Mucosa of descending colon (tissue), 3 donors: ENCODE measurements around the gene ADCY9. TPM values are rescaled to one million over a fixed set of nuclear protein-coding genes. Genes with fewer than 3 reads are reported as not detected.

Experiments
- ATAC-seq: fragments of 200-7000 bp; cut with Tn5 transposase; one replicate; pipeline ENCODE4 v1.9.1; 2020; ENCODE audit warnings: mild to moderate bottlenecking, moderate library complexity
- DNase-seq, 3 donors: peaks; one replicate each; pipeline ENCODE4 v3.0.0-alpha.2; 2020
- H3K36me3 ChIP-seq: fragments of 200-600 bp; one replicate; pipeline ENCODE4 v1.8.0; 2021; ENCODE audit warnings: low read depth, mild to moderate bottlenecking
- H3K4me1 ChIP-seq: fragments of 200-600 bp; one replicate; pipeline ENCODE4 v1.8.0; 2021; ENCODE audit warnings: low read depth, mild to moderate bottlenecking
- H3K4me3 ChIP-seq: fragments of 200-600 bp; one replicate; pipeline ENCODE4 v1.8.0; 2021; ENCODE audit warnings: mild to moderate bottlenecking
- H3K9me3 ChIP-seq: fragments of 200-600 bp; one replicate; pipeline ENCODE4 v1.8.0; 2021; ENCODE audit warnings: mild to moderate bottlenecking
- intact Hi-C, 2 donors: fragments of 100-400 bp; cut with DNase I in 1 of 2; cut with micrococcal nuclease in 1 of 2; formaldehyde crosslinking; loops; one replicate each; pipeline versions ENCODE4 v1.11.0 to v1.11.1; 2022; cut with DNase I, micrococcal nuclease
- total RNA-seq, 3 donors: library from RNA; stranded (reverse); fragmentation: NEBNext Ultra II Directional in 2 of 3; extraction: Animal tissue kit (Norgen Biotek cat#: 25700) in 2 of 3; gene quantifications; one replicate each; pipeline versions ENCODE4 v1.2.1 to v1.2.4, GENCODE V29; 2021 to 2023
- TF ChIP-seq, protein P1 (sequence below): fragments of 200-600 bp; IDR thresholded peaks from one replicate; pipeline ENCODE4 v1.8.0; 2022; ENCODE audit warnings: antibody characterized with exemption, mild to moderate bottlenecking
- donor health status: DM: no; HTN: no; CAD: no; lungs with moderate emphysema.
- donor health status: DM: no; HTN: no; CAD: no.
- donor health status: DM: no; HTN: yes; CAD: no.

The ADCY9 gene
- total RNA-seq, 3 donors from 2014 or later: 30.0 to 50.8 (median 41.8) TPM

DNA sequence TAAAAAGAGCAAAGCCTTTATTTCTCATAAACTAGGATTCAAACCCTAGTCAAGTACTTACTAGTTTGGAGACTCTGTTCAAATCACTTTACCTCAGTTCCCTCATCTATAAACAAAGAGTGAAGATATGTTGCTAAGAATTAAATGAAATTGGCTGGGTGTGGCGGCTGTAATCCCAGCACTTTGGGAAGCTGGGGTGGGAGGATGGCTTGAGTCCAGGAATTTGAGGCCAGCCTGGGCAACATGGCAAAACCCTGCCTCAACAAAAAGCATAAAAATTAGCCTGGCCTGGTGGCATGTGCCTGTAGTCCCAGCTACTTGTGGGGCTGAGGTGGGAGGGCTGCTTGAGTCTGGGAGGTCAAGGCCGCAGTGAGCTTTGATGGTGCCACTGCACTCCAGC is 121.2 kb downstream of the ADCY9 start:
- TF ChIP-seq, protein P1, sequence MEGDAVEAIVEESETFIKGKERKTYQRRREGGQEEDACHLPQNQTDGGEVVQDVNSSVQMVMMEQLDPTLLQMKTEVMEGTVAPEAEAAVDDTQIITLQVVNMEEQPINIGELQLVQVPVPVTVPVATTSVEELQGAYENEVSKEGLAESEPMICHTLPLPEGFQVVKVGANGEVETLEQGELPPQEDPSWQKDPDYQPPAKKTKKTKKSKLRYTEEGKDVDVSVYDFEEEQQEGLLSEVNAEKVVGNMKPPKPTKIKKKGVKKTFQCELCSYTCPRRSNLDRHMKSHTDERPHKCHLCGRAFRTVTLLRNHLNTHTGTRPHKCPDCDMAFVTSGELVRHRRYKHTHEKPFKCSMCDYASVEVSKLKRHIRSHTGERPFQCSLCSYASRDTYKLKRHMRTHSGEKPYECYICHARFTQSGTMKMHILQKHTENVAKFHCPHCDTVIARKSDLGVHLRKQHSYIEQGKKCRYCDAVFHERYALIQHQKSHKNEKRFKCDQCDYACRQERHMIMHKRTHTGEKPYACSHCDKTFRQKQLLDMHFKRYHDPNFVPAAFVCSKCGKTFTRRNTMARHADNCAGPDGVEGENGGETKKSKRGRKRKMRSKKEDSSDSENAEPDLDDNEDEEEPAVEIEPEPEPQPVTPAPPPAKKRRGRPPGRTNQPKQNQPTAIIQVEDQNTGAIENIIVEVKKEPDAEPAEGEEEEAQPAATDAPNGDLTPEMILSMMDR: no peak
- no peak for DNase-seq
- Histone ChIP-seq H3K4me1 (no peaks in the 10 kb centered on the region), H3K9me3 (no peaks in the 10 kb centered on the region), H3K4me3 (no peak overlapping the region), H3K36me3 (no peaks in the 10 kb centered on the region)
- intact Hi-C loops: no loop called here
- ATAC-seq: no peak

DNA sequence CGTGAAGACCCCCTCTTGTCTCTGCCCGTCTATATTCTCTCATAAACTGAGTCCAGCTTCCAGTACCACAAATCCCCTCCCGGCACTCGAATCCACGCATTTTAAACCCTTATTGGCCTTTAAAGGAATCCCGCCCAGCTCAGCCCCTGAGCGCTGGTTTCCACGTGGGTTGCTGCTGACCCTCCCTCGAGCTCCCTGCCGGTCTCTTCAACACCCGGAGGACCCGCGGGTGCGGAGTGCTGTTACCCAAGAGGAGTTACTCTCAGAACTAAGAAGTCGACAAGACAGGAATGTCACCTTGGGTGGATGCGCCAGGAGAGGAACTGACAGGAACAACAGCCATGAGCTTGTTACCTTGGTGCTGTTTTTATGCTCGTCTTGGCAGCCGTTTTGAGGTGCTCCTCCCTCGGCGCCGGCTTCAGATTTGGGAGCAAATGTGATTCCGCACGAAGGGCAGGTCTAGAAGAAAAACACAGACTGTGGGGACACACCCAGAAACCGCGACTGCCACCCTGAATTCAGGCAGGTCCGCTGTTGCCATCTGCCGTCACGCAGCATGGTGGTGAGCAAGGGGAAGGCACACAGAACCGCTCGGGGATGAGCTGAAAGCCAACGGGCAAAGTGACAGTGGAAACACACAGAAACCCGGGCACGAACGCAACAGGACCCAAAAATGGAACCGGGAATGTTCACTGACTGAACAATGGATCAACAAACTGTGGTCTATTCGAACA is 123.0 kb downstream of the ADCY9 start:
- H3K4me1 ChIP-seq: no peaks in the 10 kb centered on the region
- H3K4me3 ChIP-seq: no peak overlapping the region
- DNase-seq: no peak
- H3K9me3 ChIP-seq: no peaks in the 10 kb centered on the region
- intact Hi-C loops: no loop called here
- TF ChIP-seq, protein P1: no peak
- ATAC-seq: no peak
- no peaks in the 10 kb centered on the region for H3K36me3 ChIP-seq

DNA sequence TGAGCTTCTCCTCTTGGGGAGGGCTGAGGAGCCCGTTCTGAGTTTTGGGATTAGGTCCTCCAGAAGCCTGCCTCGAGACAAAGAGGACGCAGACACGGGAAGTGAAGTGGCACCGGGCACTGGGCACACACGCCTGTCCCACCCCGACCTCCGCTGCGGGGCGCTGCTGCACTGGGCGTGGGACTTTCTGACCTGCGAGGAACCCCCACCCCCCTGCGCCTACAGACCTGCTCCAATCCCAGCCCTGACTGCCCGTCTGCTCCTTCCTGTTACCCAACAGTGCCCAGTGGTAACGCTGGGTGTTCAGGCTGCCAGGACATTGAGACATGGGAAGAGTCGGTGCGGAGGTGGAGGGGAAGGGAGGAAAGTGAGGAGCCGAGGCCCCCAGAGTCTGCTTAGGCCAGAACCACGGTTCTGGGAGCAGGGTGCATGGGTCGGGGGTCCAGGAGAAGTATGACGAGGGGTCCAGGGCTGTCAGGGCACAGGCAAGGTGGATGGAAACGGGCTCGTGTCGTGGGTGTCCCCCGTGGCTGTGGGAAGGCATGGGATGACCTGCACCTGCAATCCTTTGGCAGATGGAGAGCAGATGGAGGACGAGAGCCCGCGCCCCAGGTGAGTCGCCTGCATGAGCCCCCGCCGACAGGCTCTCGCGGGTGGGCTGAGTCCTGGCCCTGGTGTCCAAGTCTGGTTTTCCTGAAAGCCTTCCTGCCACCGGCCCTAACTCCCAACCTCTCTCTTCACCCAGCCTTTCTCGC is 123.8 kb downstream of the ADCY9 start:
- ATAC-seq: no peak

DNA sequence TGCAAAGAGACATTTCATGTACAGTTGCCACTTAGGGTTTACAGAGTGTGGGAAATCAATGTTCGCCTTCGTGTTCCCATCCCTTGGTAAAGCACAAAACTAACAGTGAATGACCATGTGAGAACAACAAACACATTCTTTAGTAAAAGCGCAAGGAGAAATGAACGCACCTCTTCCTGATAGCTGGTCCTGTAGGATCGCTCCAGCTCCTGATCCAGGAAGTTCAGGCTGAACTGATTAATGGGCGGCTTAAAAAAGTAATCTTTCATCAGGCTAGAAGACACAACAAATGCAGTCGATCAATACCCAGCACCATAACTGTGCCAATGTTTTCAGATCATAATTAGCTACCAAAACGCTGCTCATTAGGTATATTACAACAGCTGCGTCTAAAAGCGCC is 127.4 kb downstream of the ADCY9 start:
- Histone ChIP-seq H3K4me1 (no peaks in the 10 kb centered on the region), H3K4me3 (no peak overlapping the region), H3K36me3 (no peaks in the 10 kb centered on the region), H3K9me3 (no peaks in the 10 kb centered on the region)
- ATAC-seq (no peak), DNase-seq (no peak)
- intact Hi-C loops: no loop called here
- TF ChIP-seq, protein P1: no peak

More for the DNA sequence above, 123.8 kb downstream of the ADCY9 start:
- no peaks in the 10 kb centered on the region for H3K9me3 ChIP-seq
- H3K4me3 ChIP-seq: no peak overlapping the region
- no peaks in the 10 kb centered on the region for H3K36me3 ChIP-seq
- TF ChIP-seq, protein P1: no peak
- peak in 1 of 3 donors; percentile 46 for DNase-seq
- intact Hi-C loops: no loop called here
- H3K4me1 ChIP-seq: no peaks in the 10 kb centered on the region

DNA sequence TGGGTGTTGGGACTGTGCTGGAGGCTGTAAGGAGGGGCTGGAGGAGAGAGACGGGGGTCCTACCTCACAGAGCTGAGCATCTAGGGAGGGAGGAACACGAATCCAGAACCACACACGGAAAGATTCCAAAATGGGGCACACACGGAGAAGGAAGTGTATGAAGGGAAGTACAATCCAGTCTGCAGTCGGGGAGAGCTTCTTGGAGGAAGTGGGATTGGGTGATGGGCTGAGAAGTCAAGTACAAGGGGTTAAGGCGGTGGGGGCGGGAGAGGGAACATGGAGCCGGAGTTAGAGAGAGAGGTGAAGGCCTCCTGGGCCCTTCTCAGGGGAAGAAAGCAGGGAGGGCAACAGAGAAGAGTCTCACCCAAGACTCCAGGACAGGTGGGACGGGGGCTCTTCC is 128.2 kb downstream of the ADCY9 start:
- ATAC-seq (no peak), DNase-seq (no peak)

More for the DNA sequence above, 128.2 kb downstream of the ADCY9 start:
- Histone ChIP-seq H3K9me3 (no peaks in the 10 kb centered on the region), H3K4me3 (no peak overlapping the region), H3K36me3 (no peaks in the 10 kb centered on the region), H3K4me1 (no peaks in the 10 kb centered on the region)
- TF ChIP-seq, protein P1: no peak
- intact Hi-C loops: no loop called here
